GM12864 (cell line): ENCODE measurements around the gene AARS2.

Experiments
- DNase-seq: peaks from one replicate; pipeline ENCODE4 v3.0.0-alpha.2; 2011; ENCODE audit warnings: low read depth
- H3K4me3 ChIP-seq: 2 replicates; pipeline ENCODE4 v1.5.1; 2011; ENCODE audit warnings: mild to moderate bottlenecking, low read depth, low read length, control low read depth
- TF ChIP-seq, protein P1 (sequence below): IDR thresholded peaks from 2 replicates; pipeline ENCODE4 v1.5.1; 2011; ENCODE audit warnings: low read depth, mild to moderate bottlenecking, moderate library complexity, low read length, control low read depth, inconsistent platforms; ENCODE audit errors: missing control alignments

AARS2 gene

DNA sequence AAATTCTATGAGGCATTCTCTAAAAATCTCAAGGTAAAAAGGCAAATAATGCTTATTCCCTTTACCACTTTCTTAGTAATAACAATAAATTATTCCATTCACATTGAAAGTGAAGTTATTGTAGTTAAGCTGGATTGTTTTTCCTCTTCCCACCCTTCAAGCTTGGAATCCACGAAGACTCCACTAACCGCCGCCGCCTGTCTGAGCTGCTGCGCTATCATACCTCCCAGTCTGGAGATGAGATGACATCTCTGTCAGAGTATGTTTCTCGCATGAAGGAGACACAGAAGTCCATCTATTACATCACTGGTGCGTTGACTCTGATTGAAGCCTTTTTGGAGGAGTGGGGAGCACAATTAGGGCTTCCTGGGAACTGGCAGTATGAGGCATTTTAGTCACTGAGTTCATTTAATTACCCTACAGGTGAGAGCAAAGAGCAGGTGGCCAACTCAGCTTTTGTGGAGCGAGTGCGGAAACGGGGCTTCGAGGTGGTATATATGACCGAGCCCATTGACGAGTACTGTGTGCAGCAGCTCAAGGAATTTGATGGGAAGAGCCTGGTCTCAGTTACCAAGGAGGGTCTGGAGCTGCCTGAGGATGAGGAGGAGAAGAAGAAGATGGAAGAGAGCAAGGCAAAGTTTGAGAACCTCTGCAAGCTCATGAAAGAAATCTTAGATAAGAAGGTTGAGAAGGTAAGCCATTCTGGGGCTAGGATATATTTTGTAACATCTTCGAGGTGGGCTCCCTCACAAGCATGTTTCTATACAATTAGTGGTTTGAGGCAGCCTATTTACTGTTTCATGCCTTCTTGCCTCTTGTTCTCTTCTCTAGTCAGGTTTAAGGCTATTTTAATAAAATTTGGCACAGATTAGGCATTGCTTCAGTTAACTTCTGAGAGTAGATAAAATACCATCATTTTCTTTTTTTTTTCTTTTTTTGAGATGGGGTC lies 61.3 kb downstream of the AARS2 start:
- TF ChIP-seq, protein P1, sequence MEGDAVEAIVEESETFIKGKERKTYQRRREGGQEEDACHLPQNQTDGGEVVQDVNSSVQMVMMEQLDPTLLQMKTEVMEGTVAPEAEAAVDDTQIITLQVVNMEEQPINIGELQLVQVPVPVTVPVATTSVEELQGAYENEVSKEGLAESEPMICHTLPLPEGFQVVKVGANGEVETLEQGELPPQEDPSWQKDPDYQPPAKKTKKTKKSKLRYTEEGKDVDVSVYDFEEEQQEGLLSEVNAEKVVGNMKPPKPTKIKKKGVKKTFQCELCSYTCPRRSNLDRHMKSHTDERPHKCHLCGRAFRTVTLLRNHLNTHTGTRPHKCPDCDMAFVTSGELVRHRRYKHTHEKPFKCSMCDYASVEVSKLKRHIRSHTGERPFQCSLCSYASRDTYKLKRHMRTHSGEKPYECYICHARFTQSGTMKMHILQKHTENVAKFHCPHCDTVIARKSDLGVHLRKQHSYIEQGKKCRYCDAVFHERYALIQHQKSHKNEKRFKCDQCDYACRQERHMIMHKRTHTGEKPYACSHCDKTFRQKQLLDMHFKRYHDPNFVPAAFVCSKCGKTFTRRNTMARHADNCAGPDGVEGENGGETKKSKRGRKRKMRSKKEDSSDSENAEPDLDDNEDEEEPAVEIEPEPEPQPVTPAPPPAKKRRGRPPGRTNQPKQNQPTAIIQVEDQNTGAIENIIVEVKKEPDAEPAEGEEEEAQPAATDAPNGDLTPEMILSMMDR, result no peak
- H3K4me3 ChIP-seq, result no peak overlapping the region
- no peak for DNase-seq

GRCh38 chr6:44250718-44251123 lies 62.4 kb downstream of the AARS2 start:
- no peak for DNase-seq
- TF ChIP-seq, protein P1, result no peak
- H3K4me3 ChIP-seq, result no peak overlapping the region

DNA sequence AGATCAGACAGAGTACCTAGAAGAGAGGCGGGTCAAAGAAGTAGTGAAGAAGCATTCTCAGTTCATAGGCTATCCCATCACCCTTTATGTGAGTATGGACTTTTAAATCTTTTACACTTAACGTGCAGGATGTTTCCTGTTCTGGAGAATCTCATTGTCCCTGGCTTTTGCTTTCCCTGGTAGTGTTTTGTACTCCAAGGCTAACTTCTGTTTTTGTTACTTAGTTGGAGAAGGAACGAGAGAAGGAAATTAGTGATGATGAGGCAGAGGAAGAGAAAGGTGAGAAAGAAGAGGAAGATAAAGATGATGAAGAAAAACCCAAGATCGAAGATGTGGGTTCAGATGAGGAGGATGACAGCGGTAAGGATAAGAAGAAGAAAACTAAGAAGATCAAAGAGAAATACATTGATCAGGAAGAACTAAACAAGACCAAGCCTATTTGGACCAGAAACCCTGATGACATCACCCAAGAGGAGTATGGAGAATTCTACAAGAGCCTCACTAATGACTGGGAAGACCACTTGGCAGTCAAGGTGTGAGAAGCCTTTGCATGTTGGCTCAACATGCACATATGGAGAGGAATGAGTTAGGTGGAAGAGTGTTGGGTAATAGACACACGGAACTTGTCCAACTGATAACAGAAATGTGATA lies 63.0 kb downstream of the AARS2 start:
- no peak for DNase-seq
- TF ChIP-seq, protein P1, result no peak
- H3K4me3 ChIP-seq, result no peak overlapping the region; the same call in 1 of the 2 replicates
